Right lobe of liver (tissue), 4 donors: ENCODE data around the gene MAPT.

Experiments used
- POLR2A ChIP-seq: fragments of 450-650 bp; IDR thresholded peaks from one replicate; pipeline ENCODE4 v1.6.1; 2017; ENCODE audit warnings: antibody characterized with exemption, mild to moderate bottlenecking
- TF ChIP-seq, protein P1 (sequence below), 4 donors: fragments of 200-600 bp in 3 of 4; fragments of 450-650 bp in 1 of 4; IDR thresholded peaks; one replicate each; pipeline versions ENCODE4 v1.5.1 to v1.8.0; 2016 to 2022; ENCODE audit warnings: antibody characterized with exemption in 4 of 4, mild to moderate bottlenecking in 2 of 4
- donor health status: DM: no; HTN: no; CAD: no.
- donor health status: DM: no; HTN: no; CAD: no.
- donor health status: DM: no; HTN: yes; CAD: no.

GRCh38 chr17:45961206-45961605 lies 66.9 kb downstream of the MAPT start:
- TF ChIP-seq, protein P1, sequence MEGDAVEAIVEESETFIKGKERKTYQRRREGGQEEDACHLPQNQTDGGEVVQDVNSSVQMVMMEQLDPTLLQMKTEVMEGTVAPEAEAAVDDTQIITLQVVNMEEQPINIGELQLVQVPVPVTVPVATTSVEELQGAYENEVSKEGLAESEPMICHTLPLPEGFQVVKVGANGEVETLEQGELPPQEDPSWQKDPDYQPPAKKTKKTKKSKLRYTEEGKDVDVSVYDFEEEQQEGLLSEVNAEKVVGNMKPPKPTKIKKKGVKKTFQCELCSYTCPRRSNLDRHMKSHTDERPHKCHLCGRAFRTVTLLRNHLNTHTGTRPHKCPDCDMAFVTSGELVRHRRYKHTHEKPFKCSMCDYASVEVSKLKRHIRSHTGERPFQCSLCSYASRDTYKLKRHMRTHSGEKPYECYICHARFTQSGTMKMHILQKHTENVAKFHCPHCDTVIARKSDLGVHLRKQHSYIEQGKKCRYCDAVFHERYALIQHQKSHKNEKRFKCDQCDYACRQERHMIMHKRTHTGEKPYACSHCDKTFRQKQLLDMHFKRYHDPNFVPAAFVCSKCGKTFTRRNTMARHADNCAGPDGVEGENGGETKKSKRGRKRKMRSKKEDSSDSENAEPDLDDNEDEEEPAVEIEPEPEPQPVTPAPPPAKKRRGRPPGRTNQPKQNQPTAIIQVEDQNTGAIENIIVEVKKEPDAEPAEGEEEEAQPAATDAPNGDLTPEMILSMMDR (IDR thresholded peaks at IDR 0.05), result no peak
- TF ChIP-seq POLR2A, result no peak
